Measurements from ENCODE around the gene DUSP8. TPM values are rescaled to one million over a fixed set of nuclear protein-coding genes. Genes with fewer than 3 reads are reported as not detected.

DUSP8 gene
- total and polyA plus RNA-seq, 2 of the 8 experiments (the other 6 are each of a cell fraction or from before 2014, with no cell fraction given) = 2.8 to 3.6 TPM

GRCh38 chr11:1618231-1618630 lies 46.2 kb upstream of the DUSP8 start:
- Histone ChIP-seq H3K9me3 (ENCODE audit: insufficient read depth in 2 of 2, low read depth in 1 of 2, low read length in 1 of 2) (no peaks in the 10 kb centered on the region), H2BK15ac (ENCODE audit: low read length) (no peak overlapping the region), H2AFZ (ENCODE audit: low read length) (no peak overlapping the region), H3K9ac (replicated peaks in 1 of 4; ENCODE audit: extremely low read depth in 1 of 4, low read depth in 3 of 4, low read length in 3 of 4) (no peak overlapping the region), H3K23ac (ENCODE audit: insufficient read length) (no peak overlapping the region), H3K79me1 (ENCODE audit: low read depth, low read length) (no peaks in the 10 kb centered on the region), H2BK20ac (ENCODE audit: low read length) (no peak overlapping the region), H4K20me1 (replicated peaks in 1 of 2; ENCODE audit: control insufficient read depth in 1 of 2, insufficient read depth in 2 of 2, low read length in 2 of 2) (no peaks in the 10 kb centered on the region), H3K4ac (replicated peaks; ENCODE audit: insufficient read length, low read depth, low read length) (no peak overlapping the region), H2BK120ac (replicated peaks; ENCODE audit: low read depth, low read length) (no peak overlapping the region), H3K79me2 (ENCODE audit: control insufficient read depth in 1 of 2, insufficient read depth in 2 of 2, low read length in 2 of 2) (no peaks in the 10 kb centered on the region), H3K14ac (ENCODE audit: insufficient read length) (no peak overlapping the region), H4K91ac (replicated peaks; ENCODE audit: insufficient read length, low read length) (no peak overlapping the region), H3K27me3 (replicated peaks in 1 of 4; ENCODE audit: control insufficient read depth in 3 of 4, extremely low read depth in 1 of 4, insufficient read depth in 3 of 4, low read length in 3 of 4) (no peaks in the 10 kb centered on the region), H3K56ac (replicated peaks; ENCODE audit: insufficient read length, low read depth, low read length) (no peak overlapping the region), H3K27ac (ENCODE audit: low read depth, low read length) (no peak overlapping the region), H3K36me3 (ENCODE audit: control insufficient read depth in 2 of 4, insufficient read depth in 4 of 4, low read length in 3 of 4) (no peaks in the 10 kb centered on the region), H3K23me2 (ENCODE audit: low read depth, low read length) (no peaks in the 10 kb centered on the region), H4K8ac (ENCODE audit: extremely low read depth, insufficient read depth, low read length) (no peak overlapping the region), H3K4me3 (ENCODE audit: extremely low read depth in 1 of 4, insufficient read depth in 2 of 4, low read depth in 3 of 4, low read length in 4 of 4) (no peak overlapping the region), H3K4me2 (ENCODE audit: insufficient read depth in 1 of 2, low read depth in 2 of 2, low read length in 2 of 2) (no peak overlapping the region), H2BK5ac (ENCODE audit: low read depth, low read length) (no peak overlapping the region), H4K5ac (ENCODE audit: insufficient read length, low read depth, low read length) (no peak overlapping the region), H3K4me1 (replicated peaks in 1 of 4; ENCODE audit: control insufficient read depth in 3 of 4, insufficient read depth in 4 of 4, low read length in 3 of 4) (no peaks in the 10 kb centered on the region), H2BK12ac (ENCODE audit: low read depth, low read length) (no peak overlapping the region), H3K18ac (ENCODE audit: extremely low read depth, low read length) (no peak overlapping the region), H2AK5ac (ENCODE audit: low read depth, low read length) (no peak overlapping the region)
- FAIRE-seq = no peak
- ChIA-PET POLR2A (ENCODE audit: partially characterized antibody) (no interaction called here), CTCF (ENCODE audit: partially characterized antibody) (interaction anchor here (0.7 to 4.4 kb wide), 6 partner anchors 10 to 165 kb away, joined by 3 to 22 read pairs (median 8); no protein-coding TSS in a partner anchor)
- DNase-seq (ENCODE audit: low read depth in 1 of 2, low spot score in 2 of 2) = no peak
- no peak for TF ChIP-seq EP300 (IDR thresholded peaks at IDR 0.05; ENCODE audit: borderline replicate concordance in 1 of 2, low read depth in 2 of 2, low read length in 2 of 2)
- no peak for TF ChIP-seq RAD21 (IDR thresholded peaks at IDR 0.05 in 1 of 2, conservative IDR thresholded peaks at IDR 0.05 in 1 of 2; ENCODE audit: low read depth in 2 of 2, low read length in 2 of 2)
- no peak for TF ChIP-seq SUZ12 (IDR thresholded peaks at IDR 0.05; ENCODE audit: low read length)
- no peak for TF ChIP-seq TAF1 (IDR thresholded peaks at IDR 0.05; ENCODE audit: low read depth, low read length)
- TF ChIP-seq SP2 (IDR thresholded peaks at IDR 0.05; ENCODE audit: low read length) = no peak
- TF ChIP-seq SIRT6 (IDR thresholded peaks at IDR 0.05; ENCODE audit: low read length) = no peak
- no peak for TF ChIP-seq BCL11A (IDR thresholded peaks at IDR 0.05; ENCODE audit: low read depth in 2 of 2, low read length in 2 of 2)
- 93% methylated on average over 10 of the region's 10 CpGs; no CpG with 5 or more reads in 1 of the 2 experiments for WGBS, 2 experiments (ENCODE audit: extremely low coverage in 1 of 2, insufficient coverage in 1 of 2, insufficient read length in 1 of 2, insufficient replicate concordance in 2 of 2, low coverage in 1 of 2, low lambda C conversion rate in 2 of 2, missing lambda C conversion rate in 1 of 2)
